Measurements from ENCODE around the gene PRL. TPM values are rescaled to one million over a fixed set of nuclear protein-coding genes. Genes with fewer than 3 reads are reported as not detected.

Gene PRL
- not detected in 2 replicates for total RNA-seq (2021)
- long read RNA-seq, result 0 reads

DNA sequence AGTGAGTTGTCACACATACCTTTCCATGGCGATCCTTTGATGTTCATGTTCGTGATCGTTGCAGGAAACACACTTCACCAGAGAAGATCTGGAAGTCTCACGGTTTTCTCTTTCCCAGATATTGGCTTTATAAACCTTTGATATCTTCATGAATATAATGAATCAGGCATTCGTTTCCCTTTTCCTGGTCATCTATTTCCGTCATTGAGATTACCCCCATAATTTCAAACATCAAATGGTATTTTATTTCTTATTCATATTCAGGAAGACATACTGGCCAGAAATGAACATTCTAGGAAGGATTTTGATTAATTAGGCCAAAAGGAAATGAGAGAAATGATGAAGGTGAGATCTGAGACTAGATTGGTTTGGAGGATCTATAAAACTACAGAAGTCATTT is at the start of gene PRL:
Gene PRL (minus strand): TSS at position 101 of the 400 bp plus-strand sequence. CDS start 54 bp downstream, at position 47.
- no peaks in the 10 kb centered on the region for H3K79me1 ChIP-seq (ENCODE audit: insufficient read depth, low read depth, low read length, poor library complexity, severe bottlenecking)
- no peak within 1 kb of the TSS for H2BK120ac ChIP-seq (ENCODE audit: low read depth, low read length, poor library complexity, severe bottlenecking)
- no peak within 1 kb of the TSS for H3T11ph ChIP-seq (ENCODE audit: low read length)
- H2BK12ac ChIP-seq (ENCODE audit: insufficient read length, low read depth, low read length), result no peak within 1 kb of the TSS
- no peak within 1 kb of the TSS for H4K91ac ChIP-seq (ENCODE audit: insufficient read length, low read depth, low read length)
- no peak within 1 kb of the TSS for H4K8ac ChIP-seq (replicated peaks; ENCODE audit: insufficient read length, low read depth, low read length)
- no peak within 1 kb of the TSS for H3K27ac Mint-ChIP-seq
- TF ChIP-seq, protein P1, sequence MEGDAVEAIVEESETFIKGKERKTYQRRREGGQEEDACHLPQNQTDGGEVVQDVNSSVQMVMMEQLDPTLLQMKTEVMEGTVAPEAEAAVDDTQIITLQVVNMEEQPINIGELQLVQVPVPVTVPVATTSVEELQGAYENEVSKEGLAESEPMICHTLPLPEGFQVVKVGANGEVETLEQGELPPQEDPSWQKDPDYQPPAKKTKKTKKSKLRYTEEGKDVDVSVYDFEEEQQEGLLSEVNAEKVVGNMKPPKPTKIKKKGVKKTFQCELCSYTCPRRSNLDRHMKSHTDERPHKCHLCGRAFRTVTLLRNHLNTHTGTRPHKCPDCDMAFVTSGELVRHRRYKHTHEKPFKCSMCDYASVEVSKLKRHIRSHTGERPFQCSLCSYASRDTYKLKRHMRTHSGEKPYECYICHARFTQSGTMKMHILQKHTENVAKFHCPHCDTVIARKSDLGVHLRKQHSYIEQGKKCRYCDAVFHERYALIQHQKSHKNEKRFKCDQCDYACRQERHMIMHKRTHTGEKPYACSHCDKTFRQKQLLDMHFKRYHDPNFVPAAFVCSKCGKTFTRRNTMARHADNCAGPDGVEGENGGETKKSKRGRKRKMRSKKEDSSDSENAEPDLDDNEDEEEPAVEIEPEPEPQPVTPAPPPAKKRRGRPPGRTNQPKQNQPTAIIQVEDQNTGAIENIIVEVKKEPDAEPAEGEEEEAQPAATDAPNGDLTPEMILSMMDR (conservative IDR thresholded peaks at IDR 0.05), result no peak
- H3K9me3 ChIP-seq (ENCODE audit: control insufficient read depth, low read depth, low read length), result no peaks in the 10 kb centered on the region
- H3K4me1 Mint-ChIP-seq, result peaks cover 4% of the 10 kb centered on the region in 2 experiments; a peak in 3 of 4 replicates
- H3K27ac ChIP-seq (ENCODE audit: insufficient read length, low read depth, low read length), result no peak within 1 kb of the TSS
- WGBS (ENCODE audit: extremely low coverage, insufficient read length, low lambda C conversion rate), result no CpG with 5 or more reads among the region's 6 CpGs
- H3K9ac ChIP-seq (ENCODE audit: extremely low read depth, insufficient read length, low read length), result no peak within 1 kb of the TSS
- no peaks in the 10 kb centered on the region for H3K27me3 Mint-ChIP-seq (ENCODE audit: low read depth)
- no peak within 1 kb of the TSS for H2BK20ac ChIP-seq (ENCODE audit: low read depth, low read length, poor library complexity, severe bottlenecking)
- DNase-seq, result no peak
- H4K5ac ChIP-seq (ENCODE audit: insufficient read length, low read depth, low read length), result no peak within 1 kb of the TSS
- H3K4me3 Mint-ChIP-seq, result no peak within 1 kb of the TSS
- H2AFZ ChIP-seq (ENCODE audit: low read length), result no peak within 1 kb of the TSS
- H3K4me2 ChIP-seq (ENCODE audit: insufficient read depth, insufficient read length, low read length), result no peak within 1 kb of the TSS
- H3K79me2 ChIP-seq (ENCODE audit: insufficient read depth, low read length), result no peaks in the 10 kb centered on the region
- H2BK15ac ChIP-seq (ENCODE audit: low read depth, low read length), result no peak within 1 kb of the TSS
- no peak within 1 kb of the TSS for H3K4ac ChIP-seq (ENCODE audit: low read depth, low read length)
- H2BK5ac ChIP-seq (ENCODE audit: insufficient read length, low read length), result no peak within 1 kb of the TSS
- no peaks in the 10 kb centered on the region for H3K27me3 ChIP-seq (ENCODE audit: insufficient read depth, low read length)
- H3K23ac ChIP-seq (ENCODE audit: insufficient read length, low read depth, low read length), result no peak within 1 kb of the TSS
- no peak within 1 kb of the TSS for H3K18ac ChIP-seq (ENCODE audit: insufficient read length, low read depth, low read length)
- H3K9me3 Mint-ChIP-seq, result no peaks in the 10 kb centered on the region
- no peaks in the 10 kb centered on the region for H3K4me1 ChIP-seq (ENCODE audit: insufficient read depth, low read length)
- no peak within 1 kb of the TSS for H3K56ac ChIP-seq (ENCODE audit: insufficient read length, low read depth, low read length)
- H4K20me1 ChIP-seq (ENCODE audit: control insufficient read depth, insufficient read depth, insufficient read length), result no peaks in the 10 kb centered on the region
- H2AK5ac ChIP-seq (ENCODE audit: insufficient read length, low read length), result no peak within 1 kb of the TSS
- no peaks in the 10 kb centered on the region for H3K36me3 Mint-ChIP-seq (ENCODE audit: insufficient read depth in 1 of 3, low read depth in 3 of 3)
- no peak within 1 kb of the TSS for H3K14ac ChIP-seq (ENCODE audit: insufficient read depth, low read length)
- H3K23me2 ChIP-seq (ENCODE audit: insufficient read length, low read depth, low read length, poor library complexity, severe bottlenecking), result no peaks in the 10 kb centered on the region

All from H9 (cell line).